HEK293 (cell line): ENCODE measurements around the gene THEMIS2.
A peak's percentile ranks its signal among the peaks of the same experiment; 100 is the strongest.

Source experiments
- CTCF ChIA-PET: fragments of 350-600 bp; formaldehyde crosslinking; extraction: SDS; loops from one replicate; lab custom pipeline; 2021; ENCODE audit warnings: antibody characterized with exemption; lab: Yijun Ruan, JAX
- POLR2A ChIA-PET: fragments of 300-600 bp; formaldehyde crosslinking; extraction: SDS; loops from one replicate; lab custom pipeline; 2020; ENCODE audit warnings: antibody characterized with exemption, inconsistent platforms; lab: Yijun Ruan, JAX
- H3K27ac ChIP-seq: fragments of 200-500 bp; sonication (Bioruptor generic); 2 replicates; pipeline ENCODE4 v1.5.1; 2014; ENCODE audit warnings: low read depth, low read length, control low read depth, inconsistent platforms; ENCODE audit errors: extremely low read depth
- H3K36me3 ChIP-seq, 2 experiments: fragments of 200-500 bp in 1 of 2; sonication (Bioruptor generic) in 1 of 2; 1 replicate in 1 of 2; 2 replicates in 1 of 2; pipeline ENCODE4 v1.5.1; 2014 to 2017; ENCODE audit warnings: inconsistent platforms in 2 of 2, low read length in 2 of 2; ENCODE audit not compliant: control insufficient read depth in 2 of 2, insufficient read depth in 1 of 2
- H3K4me1 ChIP-seq: fragments of 200-500 bp; sonication (Bioruptor generic); 2 replicates; pipeline ENCODE4 v1.5.1; 2014; ENCODE audit warnings: mild to moderate bottlenecking, low read length, inconsistent platforms; ENCODE audit not compliant: control insufficient read depth, insufficient read depth
- H3K4me3 ChIP-seq: 2 replicates; pipeline ENCODE4 v1.5.1; 2011; ENCODE audit warnings: low read depth, mild to moderate bottlenecking, control low read depth, low read length, moderate library complexity
- H3K9me3 ChIP-seq: fragments of 200-500 bp; sonication (Bioruptor generic); 2 replicates; pipeline ENCODE4 v1.5.1; 2014; ENCODE audit warnings: low read depth, low read length, inconsistent platforms; ENCODE audit not compliant: control insufficient read depth, insufficient read depth
- GLI2 ChIP-seq: fragments of 450-650 bp; formaldehyde crosslinking; IDR thresholded peaks from 2 replicates; pipeline ENCODE4; 2017; ENCODE audit warnings: missing biosample characterization, missing genetic modification characterization, low read depth, borderline replicate concordance
- GLIS1 ChIP-seq: fragments of 450-650 bp; formaldehyde crosslinking; IDR thresholded peaks from 2 replicates; pipeline ENCODE4 v1.5.1; 2016; ENCODE audit warnings: missing biosample characterization, missing genetic modification characterization
- MZF1 ChIP-seq: fragments of 450-650 bp; formaldehyde crosslinking; IDR thresholded peaks from 2 replicates; pipeline ENCODE4 v1.5.1; 2017; ENCODE audit warnings: missing biosample characterization, missing genetic modification characterization, borderline replicate concordance
- PRDM1 ChIP-seq: fragments of 450-650 bp; formaldehyde crosslinking; IDR thresholded peaks from 2 replicates; pipeline ENCODE4; 2016; ENCODE audit warnings: missing biosample characterization, missing genetic modification characterization
- PRDM10 ChIP-seq: fragments of 450-650 bp; formaldehyde crosslinking; IDR thresholded peaks from 2 replicates; pipeline ENCODE4 v1.5.1; 2016; ENCODE audit warnings: missing biosample characterization, missing genetic modification characterization
- SALL2 ChIP-seq: fragments of 450-650 bp; formaldehyde crosslinking; IDR thresholded peaks from 2 replicates; pipeline ENCODE4 v1.5.0; 2017; ENCODE audit warnings: missing biosample characterization, mild to moderate bottlenecking, missing genetic modification characterization, borderline replicate concordance
- ZBTB17 ChIP-seq: fragments of 450-650 bp; formaldehyde crosslinking; IDR thresholded peaks from 2 replicates; pipeline ENCODE4 v1.5.1; 2016; ENCODE audit warnings: missing biosample characterization, missing genetic modification characterization
- ZFP37 ChIP-seq: fragments of 450-650 bp; formaldehyde crosslinking; IDR thresholded peaks from 2 replicates; pipeline ENCODE4 v1.5.1; 2016; ENCODE audit warnings: missing biosample characterization, missing genetic modification characterization
- ZNF138 ChIP-seq: fragments of 450-650 bp; formaldehyde crosslinking; IDR thresholded peaks from 2 replicates; pipeline ENCODE4 v1.5.1; 2016; ENCODE audit warnings: missing biosample characterization, missing genetic modification characterization, borderline replicate concordance
- ZNF148 ChIP-seq: fragments of 450-650 bp; formaldehyde crosslinking; IDR thresholded peaks from 2 replicates; pipeline ENCODE4 v1.5.0; 2017; ENCODE audit warnings: missing biosample characterization, missing genetic modification characterization, borderline replicate concordance
- ZNF175 ChIP-seq: fragments of 450-650 bp; formaldehyde crosslinking; IDR thresholded peaks from 2 replicates; pipeline ENCODE4 v1.5.1; 2016; ENCODE audit warnings: missing biosample characterization, missing genetic modification characterization
- ZNF239 ChIP-seq: fragments of 450-650 bp; formaldehyde crosslinking; IDR thresholded peaks from 2 replicates; pipeline ENCODE4 v1.5.1; 2016; ENCODE audit warnings: missing biosample characterization, missing genetic modification characterization
- ZNF302 ChIP-seq: fragments of 450-650 bp; formaldehyde crosslinking; IDR thresholded peaks from 2 replicates; pipeline ENCODE4 v1.5.1; 2016; ENCODE audit warnings: missing biosample characterization, missing genetic modification characterization, low read depth
- ZNF394 ChIP-seq: fragments of 450-650 bp; formaldehyde crosslinking; IDR thresholded peaks from 2 replicates; pipeline ENCODE4 v1.5.1; 2016; ENCODE audit warnings: missing biosample characterization, missing genetic modification characterization, mild to moderate bottlenecking, moderate library complexity, borderline replicate concordance
- ZNF514 ChIP-seq: fragments of 450-650 bp; formaldehyde crosslinking; IDR thresholded peaks from 2 replicates; pipeline ENCODE4 v1.5.1; 2016; ENCODE audit warnings: missing biosample characterization, missing genetic modification characterization
- ZNF571 ChIP-seq: fragments of 450-650 bp; formaldehyde crosslinking; IDR thresholded peaks from 2 replicates; pipeline ENCODE4 v1.5.0; 2017; ENCODE audit warnings: missing biosample characterization, missing genetic modification characterization
- ZNF600 ChIP-seq: fragments of 450-650 bp; formaldehyde crosslinking; IDR thresholded peaks from 2 replicates; pipeline ENCODE4 v1.5.1; 2016; ENCODE audit warnings: missing biosample characterization, missing genetic modification characterization
- ZNF610 ChIP-seq: fragments of 450-650 bp; formaldehyde crosslinking; IDR thresholded peaks from 2 replicates; pipeline ENCODE4 v1.5.1; 2016; ENCODE audit warnings: missing biosample characterization, missing genetic modification characterization, borderline replicate concordance
- ZNF654 ChIP-seq: fragments of 450-650 bp; formaldehyde crosslinking; IDR thresholded peaks from 2 replicates; pipeline ENCODE4 v1.5.1; 2016; ENCODE audit warnings: low read depth, missing biosample characterization, missing genetic modification characterization
- ZNF792 ChIP-seq: fragments of 450-650 bp; formaldehyde crosslinking; IDR thresholded peaks from 2 replicates; pipeline ENCODE4 v1.5.1; 2016; ENCODE audit warnings: missing biosample characterization, missing genetic modification characterization
- ZXDB ChIP-seq: fragments of 450-650 bp; formaldehyde crosslinking; IDR thresholded peaks from 2 replicates; pipeline ENCODE4 v1.5.1; 2016; ENCODE audit warnings: missing biosample characterization, missing genetic modification characterization

Gene THEMIS2

GRCh38 chr1:27889506-27889905 is 17.2 kb downstream of the THEMIS2 start (continued):
- TF ChIP-seq PRDM10 (tag by site-specific recombination) (no peak), GLIS1 (tag by site-specific recombination) (no peak), ZNF514 (no peak), ZNF302 (tag by site-specific recombination) (no peak), ZNF175 (tag by site-specific recombination) (no peak), ZNF654 (tag by site-specific recombination) (no peak), ZBTB17 (tag by site-specific recombination) (no peak), ZNF571 (tag by site-specific recombination) (no peak)
- TF ChIP-seq, all 188 proteins: peak for 0

- peaks cover 29 to 89% of the 10 kb centered on the region in 2 experiments for H3K36me3 ChIP-seq
- H3K9me3 ChIP-seq, result no peaks in the 10 kb centered on the region
- CTCF ChIA-PET, result no interaction called here
- no peaks in the 10 kb centered on the region for H3K4me1 ChIP-seq
- no peak overlapping the region for H3K27ac ChIP-seq
- POLR2A ChIA-PET, result no interaction called here
- H3K4me3 ChIP-seq, result no peak overlapping the region
- TF ChIP-seq PRDM1, result 0 out of 2 replicates have a peak, but pooled peaks have one; percentile 18
- TF ChIP-seq SALL2 (tag by site-specific recombination), result no peak
- no peak for TF ChIP-seq ZNF394 (tag by site-specific recombination)
- TF ChIP-seq, all 188 proteins: peak for 1
Measured at GRCh38 chr1:27891196-27891889, 19.0 kb downstream of the THEMIS2 start.

GRCh38 chr1:27894521-27894920 is 22.2 kb downstream of the THEMIS2 start:
- Histone ChIP-seq H3K9me3 (no peaks in the 10 kb centered on the region), H3K4me1 (no peaks in the 10 kb centered on the region), H3K4me3 (no peak overlapping the region), H3K27ac (no peak overlapping the region), H3K36me3 (peaks cover 55 to 91% of the 10 kb centered on the region in 2 experiments)
- CTCF ChIA-PET, result interaction anchor here (0.7 to 1.5 kb wide), 2 partner anchors 9 to 54 kb away, joined by 3 to 4 read pairs; no protein-coding TSS in a partner anchor
- TF ChIP-seq GLI2 (tag by site-specific recombination), result no peak
- POLR2A ChIA-PET, result no interaction called here

- ChIA-PET POLR2A (no interaction called here), CTCF (no interaction called here)
- Histone ChIP-seq H3K9me3 (no peaks in the 10 kb centered on the region), H3K4me3 (no peak overlapping the region), H3K36me3 (peaks cover 75 to 99% of the 10 kb centered on the region in 2 experiments), H3K27ac (no peak overlapping the region), H3K4me1 (no peaks in the 10 kb centered on the region)
- TF ChIP-seq ZXDB (tag by site-specific recombination) (no peak), ZNF792 (no peak), ZNF138 (tag by site-specific recombination) (no peak), ZNF239 (tag by site-specific recombination) (no peak), ZFP37 (tag by site-specific recombination) (no peak), MZF1 (tag by site-specific recombination) (no peak), SALL2 (tag by site-specific recombination) (no peak), ZNF175 (tag by site-specific recombination) (no peak), ZNF600 (tag by site-specific recombination) (no peak), ZNF610 (tag by site-specific recombination) (no peak), ZNF148 (tag by site-specific recombination) (no peak)
Measured at GRCh38 chr1:27906759-27907158, 34.4 kb downstream of the THEMIS2 start.
